Esophagus (tissue), 2 donors: ENCODE data around the gene ABCB10. TPM values are rescaled to one million over a fixed set of nuclear protein-coding genes. Genes with fewer than 3 reads are reported as not detected.
"Not testable (repeated sequence)": the region's sequence is repeated elsewhere in the genome, so short reads cannot be mapped to it uniquely, and the experiment has no call there.

Source experiments
- H3K27ac ChIP-seq, 2 donors: one replicate each; pipeline ENCODE4 v1.5.1; 2013; ENCODE audit warnings: low read depth in 2 of 2, mild to moderate bottlenecking in 2 of 2, inconsistent platforms in 1 of 2, low read length in 1 of 2, moderate library complexity in 1 of 2
- H3K27me3 ChIP-seq, 2 donors: one replicate each; pipeline ENCODE4 v1.6.1; 2013; ENCODE audit warnings: low read length in 2 of 2, control low read depth in 1 of 2, mild to moderate bottlenecking in 1 of 2; ENCODE audit not compliant: insufficient read depth in 2 of 2, control insufficient read depth in 1 of 2
- H3K36me3 ChIP-seq, 2 donors: one replicate each; pipeline ENCODE4 v1.6.1; 2013; ENCODE audit warnings: low read length in 1 of 2; ENCODE audit not compliant: control insufficient read depth in 2 of 2, insufficient read depth in 2 of 2
- H3K4me1 ChIP-seq, 2 donors: one replicate each; pipeline ENCODE4 v1.6.1; 2013; ENCODE audit warnings: low read length in 1 of 2; ENCODE audit not compliant: control insufficient read depth in 2 of 2, insufficient read depth in 2 of 2
- H3K4me3 ChIP-seq, 2 donors: one replicate each; pipeline ENCODE4 v1.5.1; 2013; ENCODE audit warnings: low read length in 2 of 2, mild to moderate bottlenecking in 2 of 2, low read depth in 1 of 2, moderate library complexity in 1 of 2
- H3K9me3 ChIP-seq, 2 donors: one replicate each; pipeline ENCODE4 v1.6.1; 2013; ENCODE audit warnings: mild to moderate bottlenecking in 2 of 2, low read depth in 1 of 2, low read length in 1 of 2, moderate library complexity in 1 of 2; ENCODE audit not compliant: control insufficient read depth in 2 of 2, insufficient read depth in 1 of 2
- WGBS, 2 donors: extraction: QIAGEN DNeasy Blood & Tissue Kit; methylation state at CpG; one replicate each; pipeline ENCODE4 v1.1.7; 2013; 5-methylcytosine and 5-hydroxymethylcytosine counted together
- polyA plus RNA-seq, 2 donors: library from polyadenylated mRNA; stranded (reverse); fragments of 200-250 nt; gene quantifications; one replicate each; pipeline ENCODE4 v1.2.3, GENCODE V29; 2013
- donor health status: healthy with polysubstance abuse.
- donor health status: Bipolar disorder and iron deficiency.

The ABCB10 gene
- polyA plus RNA-seq, 2 donors, result 5.9 to 6.4 TPM

- 91 to 93% methylated on average over 15 of the region's 15 CpGs for WGBS, 2 donors
- H3K4me1 ChIP-seq, H3K27ac ChIP-seq, H3K4me3 ChIP-seq, H3K9me3 ChIP-seq, H3K27me3 ChIP-seq, H3K36me3 ChIP-seq: not testable (repeated sequence)
Measured at GRCh38 chr1:229560124-229560523, 1.6 kb upstream of the ABCB10 start.

GRCh38 chr1:229559336-229559801 lies 862 bp upstream of the ABCB10 start:
- Histone ChIP-seq H3K27ac (peak overlapping the region; percentile 85 to 90), H3K4me3 (peak overlapping the region; percentile 72 to 91)
- not testable (repeated sequence) for H3K36me3 ChIP-seq, H3K27me3 ChIP-seq, H3K9me3 ChIP-seq, H3K4me1 ChIP-seq
- 24 to 36% methylated on average over 20 of the region's 20 CpGs for WGBS, 2 donors

DNA sequence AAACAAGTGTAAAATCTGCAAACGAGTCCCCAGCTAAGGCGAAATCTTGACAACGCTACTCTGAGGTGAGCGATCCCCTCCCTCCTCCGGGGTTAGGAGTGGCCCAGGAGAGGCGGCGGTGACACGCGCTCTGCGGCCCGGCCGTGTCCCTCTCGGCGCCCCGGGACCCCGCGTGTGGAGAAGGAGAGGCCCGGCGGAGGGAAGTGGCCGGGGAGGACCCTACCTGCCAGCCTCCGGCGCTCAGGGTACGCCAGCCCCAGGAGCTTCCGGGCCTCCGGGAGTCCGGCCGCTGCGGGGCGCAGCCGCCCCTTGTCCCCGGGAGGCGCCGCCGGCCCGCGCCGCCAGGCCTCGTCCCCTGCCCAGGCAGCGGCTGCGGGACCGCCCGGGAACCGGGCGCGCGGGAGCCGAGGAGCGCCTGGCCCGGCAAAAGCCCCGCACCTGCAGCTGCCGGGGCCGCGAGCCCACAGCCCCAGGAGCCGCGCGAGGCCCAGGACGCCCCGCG lies 543 bp downstream of the ABCB10 start:
- H3K36me3 ChIP-seq, result no peaks in the 10 kb centered on the region
- no peaks in the 10 kb centered on the region for H3K9me3 ChIP-seq
- H3K4me1 ChIP-seq, result peaks cover 0 to 7% of the 10 kb centered on the region in 2 donors
- peak overlapping the region; percentile 72 to 91 for H3K4me3 ChIP-seq
- no peaks in the 10 kb centered on the region for H3K27me3 ChIP-seq
- WGBS, 2 donors, result 0% methylated on average over 39 to 59 of the region's 59 CpGs
- peak overlapping the region; percentile 85 to 90 for H3K27ac ChIP-seq

GRCh38 chr1:229557200-229557850 lies 1.2 kb downstream of the ABCB10 start:
- H3K4me1 ChIP-seq, result peaks cover 0 to 7% of the 10 kb centered on the region in 2 donors
- peak overlapping the region; percentile 72 to 91 for H3K4me3 ChIP-seq
- H3K36me3 ChIP-seq, result no peaks in the 10 kb centered on the region
- H3K27me3 ChIP-seq, result no peaks in the 10 kb centered on the region
- no peaks in the 10 kb centered on the region for H3K9me3 ChIP-seq
- WGBS, 2 donors, result 29 to 33% methylated on average over 5 of the region's 5 CpGs
- H3K27ac ChIP-seq, result peak overlapping the region; percentile 85 to 90

DNA sequence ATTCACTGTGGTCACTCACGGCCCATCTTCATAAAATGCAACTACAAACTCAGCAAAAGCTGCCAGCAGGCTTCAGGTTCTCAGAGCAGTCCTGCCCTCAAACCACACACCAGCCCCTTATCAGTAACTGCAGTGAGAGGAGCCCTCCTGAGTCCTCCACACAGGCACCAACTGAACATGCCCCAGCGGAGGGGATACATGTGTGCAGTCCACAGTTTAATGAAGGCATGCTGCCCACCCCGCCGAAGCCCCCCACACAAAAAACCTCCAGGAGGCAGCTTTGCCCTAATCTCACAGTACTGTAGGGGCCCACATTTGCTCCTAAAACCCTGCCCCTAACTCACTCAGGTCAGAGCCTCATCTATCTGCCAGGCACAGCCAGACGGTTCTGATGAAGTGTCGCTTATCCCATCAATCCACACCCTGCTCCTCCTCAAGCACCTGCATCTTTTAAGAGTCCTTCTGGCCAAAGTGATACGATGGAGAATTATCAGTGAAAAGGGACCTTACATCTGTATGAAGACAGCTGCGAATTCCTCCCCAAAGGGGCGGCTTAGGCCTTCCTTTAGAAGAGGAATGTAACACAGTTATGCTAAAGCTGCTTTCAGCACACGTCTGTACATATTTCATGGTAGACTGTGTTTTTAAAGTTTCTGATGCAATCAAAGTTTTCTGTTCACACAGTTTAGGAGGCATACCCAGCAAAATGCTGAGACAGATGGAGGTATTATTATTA lies 3.5 kb downstream of the ABCB10 start:
- no peaks in the 10 kb centered on the region for H3K27me3 ChIP-seq
- peaks cover 0 to 7% of the 10 kb centered on the region in 2 donors for H3K4me1 ChIP-seq
- H3K9me3 ChIP-seq, result no peaks in the 10 kb centered on the region
- H3K36me3 ChIP-seq, result no peaks in the 10 kb centered on the region
- no peak overlapping the region for H3K27ac ChIP-seq
- 80 to 84% methylated on average over 10 of the region's 10 CpGs for WGBS, 2 donors
- no peak overlapping the region for H3K4me3 ChIP-seq

GRCh38 chr1:229553621-229554130 lies 4.8 kb downstream of the ABCB10 start:
- no peaks in the 10 kb centered on the region for H3K36me3 ChIP-seq
- H3K4me3 ChIP-seq, result no peak overlapping the region
- 91 to 92% methylated on average over 7 of the region's 7 CpGs for WGBS, 2 donors
- H3K27ac ChIP-seq, result no peak overlapping the region
- peaks cover 0 to 7% of the 10 kb centered on the region in 2 donors for H3K4me1 ChIP-seq
- no peaks in the 10 kb centered on the region for H3K27me3 ChIP-seq
- no peaks in the 10 kb centered on the region for H3K9me3 ChIP-seq

GRCh38 chr1:229552732-229553131 lies 5.8 kb downstream of the ABCB10 start:
- Histone ChIP-seq H3K27me3 (no peaks in the 10 kb centered on the region), H3K4me1 (peaks cover 0 to 7% of the 10 kb centered on the region in 2 donors), H3K36me3 (no peaks in the 10 kb centered on the region), H3K9me3 (no peaks in the 10 kb centered on the region), H3K27ac (no peak overlapping the region), H3K4me3 (no peak overlapping the region)
- 70 to 74% methylated on average over 5 of the region's 5 CpGs for WGBS, 2 donors

GRCh38 chr1:229550812-229551567 lies 7.5 kb downstream of the ABCB10 start:
- no peak overlapping the region for H3K27ac ChIP-seq
- 65 to 72% methylated on average over 3 of the region's 3 CpGs for WGBS, 2 donors
- no peak overlapping the region for H3K4me3 ChIP-seq
- no peaks in the 10 kb centered on the region for H3K9me3 ChIP-seq
- no peaks in the 10 kb centered on the region for H3K27me3 ChIP-seq
- H3K36me3 ChIP-seq, result peaks cover 6 to 10% of the 10 kb centered on the region in 2 donors
- peaks cover 0 to 5% of the 10 kb centered on the region in 2 donors for H3K4me1 ChIP-seq

- 94 to 96% methylated on average over 7 of the region's 7 CpGs for WGBS, 2 donors
- Histone ChIP-seq H3K4me1 (no peaks in the 10 kb centered on the region), H3K9me3 (no peaks in the 10 kb centered on the region), H3K4me3 (no peak overlapping the region), H3K36me3 (peaks cover 10 to 17% of the 10 kb centered on the region in 2 donors), H3K27ac (no peak overlapping the region), H3K27me3 (no peaks in the 10 kb centered on the region)
Measured at GRCh38 chr1:229547542-229547941, 11.0 kb downstream of the ABCB10 start.
